GM12864 (cell line): ENCODE measurements around the gene ATP23.

Experiments
- DNase-seq: peaks from one replicate; pipeline ENCODE4 v3.0.0-alpha.2; 2011; ENCODE audit warnings: low read depth
- H3K4me3 ChIP-seq: 2 replicates; pipeline ENCODE4 v1.5.1; 2011; ENCODE audit warnings: mild to moderate bottlenecking, low read depth, low read length, control low read depth
- CTCF ChIP-seq: IDR thresholded peaks from 2 replicates; pipeline ENCODE4 v1.5.1; 2011; ENCODE audit warnings: low read depth, mild to moderate bottlenecking, moderate library complexity, low read length, control low read depth, inconsistent platforms; ENCODE audit errors: missing control alignments

ATP23 gene

DNA sequence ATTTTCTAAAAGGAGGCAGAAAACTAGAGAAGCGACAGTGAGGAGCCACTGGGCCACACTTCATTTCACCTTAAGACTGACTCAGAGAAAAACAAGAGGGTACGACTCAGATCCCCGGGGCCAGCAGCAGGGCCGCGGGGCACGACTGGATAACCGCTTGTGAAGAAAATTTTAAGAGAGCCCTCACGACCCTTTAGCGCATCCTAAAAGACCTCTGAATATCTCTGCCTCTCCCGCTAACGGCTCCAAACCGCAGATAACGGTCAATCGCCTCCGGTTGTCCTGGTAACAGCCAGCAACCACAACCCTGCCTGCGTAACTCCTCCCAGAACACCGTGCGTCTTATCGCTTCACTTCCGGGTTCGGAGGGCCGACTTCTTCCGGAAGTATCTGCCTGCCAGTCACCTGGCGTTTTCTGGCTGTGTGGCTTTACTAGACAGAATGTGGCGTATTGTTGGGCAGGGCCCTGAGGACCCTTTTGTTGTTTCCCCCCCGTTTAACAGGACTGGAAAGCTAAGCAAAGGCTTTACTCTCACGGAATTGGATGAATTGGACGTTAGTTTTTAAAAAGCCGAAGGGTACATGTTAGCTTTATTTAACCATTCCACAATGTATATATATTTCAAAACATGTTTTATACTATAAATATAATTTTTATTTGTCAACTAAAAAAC is 5.4 kb upstream of the ATP23 start:
- no peak for TF ChIP-seq CTCF
- peak overlapping the region; percentile 57 for H3K4me3 ChIP-seq
- DNase-seq: peak; percentile 93

DNA sequence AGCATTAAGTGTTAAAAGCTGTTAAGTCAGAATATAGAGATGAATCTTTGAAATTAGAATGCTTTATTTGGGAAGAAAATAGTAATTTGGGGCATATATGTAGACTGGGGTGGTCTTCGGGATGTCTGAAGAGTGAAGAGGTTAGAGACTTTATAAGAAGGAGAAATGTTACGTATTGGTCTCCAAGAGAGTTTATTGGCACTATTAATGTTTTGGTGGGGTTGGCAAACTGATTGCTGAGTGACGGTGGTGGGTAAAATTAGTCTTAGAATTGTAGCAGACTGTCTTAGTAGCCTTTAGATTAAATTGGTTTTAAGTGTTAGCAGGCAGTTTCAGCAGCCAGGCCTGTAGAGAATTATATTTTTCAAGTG is 4.9 kb upstream of the ATP23 start:
- no peak for DNase-seq
- H3K4me3 ChIP-seq: peak overlapping the region; percentile 57; the same call in 1 of the 2 replicates
- TF ChIP-seq CTCF: no peak

GRCh38 chr12:57939291-57939690 is 2.1 kb upstream of the ATP23 start:
- H3K4me3 ChIP-seq: no peak overlapping the region
- no peak for TF ChIP-seq CTCF
- no peak for DNase-seq

DNA sequence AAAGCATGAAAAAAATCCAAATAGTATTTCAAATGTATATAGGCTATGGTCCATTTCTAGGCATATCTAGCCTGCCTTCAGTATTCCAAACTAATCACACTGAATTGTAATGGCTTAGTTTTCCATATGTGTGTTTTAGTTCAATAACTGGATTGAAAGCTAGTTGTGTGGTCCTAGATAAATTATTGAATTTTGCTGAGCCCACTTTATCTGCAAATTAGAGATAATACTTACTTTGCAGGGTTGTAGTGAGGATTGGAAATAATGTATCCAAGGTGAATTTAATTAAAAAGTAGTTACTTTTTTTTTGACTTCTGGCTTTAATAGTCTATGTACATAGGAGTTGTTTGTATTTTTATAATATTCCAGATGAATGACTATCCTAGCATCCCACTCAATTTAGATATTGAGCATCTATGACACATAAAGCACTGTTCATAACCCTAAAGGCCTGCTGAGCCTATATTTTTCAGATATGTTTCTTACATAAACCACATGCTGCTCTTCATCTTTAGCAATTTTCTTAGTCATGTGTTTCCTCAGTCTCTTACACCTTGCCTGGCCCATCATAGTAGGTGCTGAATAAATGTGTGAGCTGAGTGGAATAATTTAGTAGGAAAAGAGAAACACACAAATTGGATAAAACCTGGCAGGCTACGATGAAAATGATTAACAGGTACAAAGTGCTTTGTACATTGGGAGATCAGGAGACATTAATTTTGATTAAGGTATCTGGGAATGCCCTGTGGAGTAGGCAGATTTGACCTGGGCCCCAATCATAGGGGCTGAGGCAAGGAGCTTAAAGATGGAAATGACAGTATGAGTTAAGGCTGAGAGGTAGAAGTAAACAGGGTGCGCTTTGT is 1.1 kb upstream of the ATP23 start:
- TF ChIP-seq CTCF: no peak
- H3K4me3 ChIP-seq: peak overlapping the region; percentile 64
- no peak for DNase-seq

DNA sequence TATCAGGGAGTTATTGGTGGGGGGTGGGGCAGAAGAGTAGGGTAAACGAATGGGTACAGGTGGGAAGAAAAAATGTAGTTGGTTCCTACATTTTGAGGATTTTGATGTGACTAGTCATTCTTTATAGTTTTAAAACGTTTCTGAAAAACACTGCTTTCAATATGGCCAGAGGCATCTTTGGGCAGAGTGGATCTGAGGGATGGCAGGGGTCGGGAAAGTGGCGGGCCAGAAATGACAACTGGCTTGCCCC is 527 bp upstream of the ATP23 start:
- TF ChIP-seq CTCF: no peak
- no peak for DNase-seq
- peak overlapping the region; percentile 64 for H3K4me3 ChIP-seq

GRCh38 chr12:57943438-57944080 is 2.2 kb downstream of the ATP23 start:
- TF ChIP-seq CTCF: no peak
- DNase-seq: no peak
- H3K4me3 ChIP-seq: no peak overlapping the region
